Activated CD4-positive, alpha-beta T cell treated with anti-CD3 and anti-CD28 coated beads, Interleukin-2, amount 50 U/mL, for 48 hours (primary cell): ENCODE results near the gene MTMR2.

Experiments
- DNase-seq, 2 experiments: peaks; one replicate each; pipeline ENCODE4 v3.0.0-alpha.2; 2020

The MTMR2 gene

GRCh38 chr11:95805869-95806268, 118.0 kb downstream of the MTMR2 start:
- no peak for DNase-seq

- DNase-seq: no peak
Measured at GRCh38 chr11:95803973-95804372, 119.9 kb downstream of the MTMR2 start.

GRCh38 chr11:95802806-95803205, 121.1 kb downstream of the MTMR2 start:
- no peak for DNase-seq

GRCh38 chr11:95800438-95800837, 123.5 kb downstream of the MTMR2 start:
- no peak for DNase-seq

GRCh38 chr11:95799546-95799945, 124.4 kb downstream of the MTMR2 start:
- DNase-seq: no peak

GRCh38 chr11:95796501-95796900, 127.4 kb downstream of the MTMR2 start:
- DNase-seq: no peak

GRCh38 chr11:95795627-95796295, 128.1 kb downstream of the MTMR2 start:
- no peak for DNase-seq

- no peak for DNase-seq
Measured at GRCh38 chr11:95794086-95794485, 129.8 kb downstream of the MTMR2 start.

- DNase-seq: no peak
Measured at GRCh38 chr11:95793116-95793515, 130.8 kb downstream of the MTMR2 start.

- no peak for DNase-seq
Measured at GRCh38 chr11:95792700-95793099, 131.2 kb downstream of the MTMR2 start.

- DNase-seq: no peak
Measured at GRCh38 chr11:95792200-95792599, 131.7 kb downstream of the MTMR2 start.

GRCh38 chr11:95791709-95792033, 132.2 kb downstream of the MTMR2 start:
- DNase-seq: no peak

- DNase-seq: peak; percentile 55 to 68
Measured at GRCh38 chr11:95790933-95791708, 132.8 kb downstream of the MTMR2 start.

GRCh38 chr11:95790123-95790932, 133.6 kb downstream of the MTMR2 start, which contains the start of gene CEP57:
TSS of gene CEP57 (plus strand) at chr11:95790498. CDS start at chr11:95790699, 201 bp downstream.
- DNase-seq: peak; percentile 94 to 97

- DNase-seq: peak; percentile 93 to 96
Measured at GRCh38 chr11:95789506-95790122, 134.3 kb downstream of the MTMR2 start, which contains the start of gene FAM76B. TSS of gene FAM76B (minus strand) at chr11:95789782. CDS start at chr11:95789478, 304 bp downstream.

GRCh38 chr11:95788921-95789505, 134.9 kb downstream of the MTMR2 start:
- peak in 1 of 2 experiments; percentile 37 for DNase-seq
